B cell (primary cell): Measurements from ENCODE around the gene SIDT2.

Experiments
- CTCF ChIP-seq: fragments of 200-600 bp; IDR thresholded peaks from one replicate; pipeline ENCODE4 v1.8.0; 2022; ENCODE audit warnings: antibody characterized with exemption, mild to moderate bottlenecking
- EZH2 ChIP-seq: IDR thresholded peaks from 2 replicates; pipeline ENCODE4 v1.6.1; 2012; ENCODE audit warnings: borderline replicate concordance, low read depth, mild to moderate bottlenecking, moderate library complexity, low read length; ENCODE audit not compliant: insufficient read depth, poor library complexity, severe bottlenecking

DNA sequence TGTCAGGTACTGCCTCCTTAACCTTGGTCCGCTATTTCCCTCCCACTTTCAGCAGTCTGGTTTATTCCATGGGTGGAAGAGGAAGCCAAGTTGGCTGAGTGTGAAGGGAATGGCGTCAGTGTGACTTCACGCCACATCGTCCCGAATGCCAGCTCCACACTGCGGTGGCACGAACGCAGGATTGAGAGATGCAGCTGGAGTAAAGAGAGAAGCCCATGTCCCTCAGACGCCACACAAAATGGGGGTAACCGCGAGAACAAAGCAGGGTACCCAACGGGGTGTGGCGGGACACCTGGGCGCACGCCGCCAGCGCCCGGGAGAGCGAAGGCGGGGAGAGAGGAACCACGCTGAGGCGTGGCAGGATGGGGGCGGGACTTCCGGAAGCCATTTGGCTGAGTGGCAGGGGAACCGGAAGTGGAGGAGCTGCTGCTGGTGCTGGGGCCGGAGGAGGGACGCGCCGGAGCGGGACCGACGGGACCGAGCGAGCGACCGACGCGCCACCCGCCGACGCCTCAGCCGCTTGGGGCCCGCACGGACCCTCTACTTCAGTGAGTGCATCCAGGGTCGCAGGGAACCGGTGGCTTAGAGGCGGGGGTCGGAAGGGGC lies 34.6 kb upstream of the SIDT2 start, which contains the start of gene PAFAH1B2:
- no peak for TF ChIP-seq CTCF
- no peak for TF ChIP-seq EZH2
